CD4-positive, alpha-beta T cell treated with Interleukin-15 for 1 hour (primary cell): ENCODE results near the gene B3GNT9.

Experiments used
- DNase-seq: peaks from one replicate; pipeline ENCODE4 v3.0.0-alpha.2; 2020

Gene B3GNT9

GRCh38 chr16:67109407-67110135 lies 41.2 kb downstream of the B3GNT9 start, which contains the start of gene PHAF1:
Gene PHAF1 (plus strand): TSS chr16:67109941. CDS start chr16:67110176, 235 bp downstream.
- DNase-seq = peak; percentile 93

GRCh38 chr16:67108931-67109406 lies 41.8 kb downstream of the B3GNT9 start:
- no peak for DNase-seq

GRCh38 chr16:67108489-67108888 lies 42.3 kb downstream of the B3GNT9 start:
- no peak for DNase-seq

GRCh38 chr16:67105881-67106280 lies 44.9 kb downstream of the B3GNT9 start:
- no peak for DNase-seq

GRCh38 chr16:67105246-67105645 lies 45.6 kb downstream of the B3GNT9 start:
- DNase-seq = no peak

GRCh38 chr16:67104845-67105244 lies 46.0 kb downstream of the B3GNT9 start:
- no peak for DNase-seq

- no peak for DNase-seq
Measured at GRCh38 chr16:67104061-67104460, 46.7 kb downstream of the B3GNT9 start.

GRCh38 chr16:67101311-67102082 lies 49.3 kb downstream of the B3GNT9 start:
- DNase-seq = no peak

- DNase-seq = no peak
Measured at GRCh38 chr16:67100569-67101310, 50.1 kb downstream of the B3GNT9 start.

- no peak for DNase-seq
Measured at GRCh38 chr16:67098599-67098998, 52.2 kb downstream of the B3GNT9 start.
